HG02759 (cell line): ENCODE results near the gene ZFYVE27.

Experiments
- ATAC-seq: cut with Tn5 transposase; IDR thresholded peaks from one replicate; pipeline ENCODE4 v1.9.1; 2021; ENCODE audit warnings: mild to moderate bottlenecking, moderate library complexity; ENCODE audit not compliant: unreplicated experiment

ZFYVE27 gene

DNA sequence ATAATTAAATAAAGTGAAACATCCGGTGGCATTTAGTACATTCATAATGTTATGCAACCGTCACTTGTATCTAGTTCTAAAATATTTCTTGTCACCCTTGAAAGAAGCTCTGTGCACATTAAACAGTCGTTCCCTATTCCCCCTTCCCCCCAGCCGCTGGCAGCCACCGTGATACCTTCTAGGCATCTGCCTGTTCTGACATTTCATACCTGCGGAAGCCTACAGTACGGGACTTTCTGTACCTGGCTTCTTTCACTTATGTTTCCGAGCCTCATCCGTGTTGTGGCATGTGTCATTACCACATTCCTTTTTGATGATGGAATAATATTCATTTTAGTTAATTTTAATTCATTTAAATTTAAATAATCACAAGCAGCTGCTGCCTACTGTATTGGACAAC, 48.8 kb downstream of the ZFYVE27 start:
- ATAC-seq, result no peak

- ATAC-seq, result no peak
These were observed 51.9 kb downstream of the ZFYVE27 start for GRCh38 chr10:97788552-97789442.

DNA sequence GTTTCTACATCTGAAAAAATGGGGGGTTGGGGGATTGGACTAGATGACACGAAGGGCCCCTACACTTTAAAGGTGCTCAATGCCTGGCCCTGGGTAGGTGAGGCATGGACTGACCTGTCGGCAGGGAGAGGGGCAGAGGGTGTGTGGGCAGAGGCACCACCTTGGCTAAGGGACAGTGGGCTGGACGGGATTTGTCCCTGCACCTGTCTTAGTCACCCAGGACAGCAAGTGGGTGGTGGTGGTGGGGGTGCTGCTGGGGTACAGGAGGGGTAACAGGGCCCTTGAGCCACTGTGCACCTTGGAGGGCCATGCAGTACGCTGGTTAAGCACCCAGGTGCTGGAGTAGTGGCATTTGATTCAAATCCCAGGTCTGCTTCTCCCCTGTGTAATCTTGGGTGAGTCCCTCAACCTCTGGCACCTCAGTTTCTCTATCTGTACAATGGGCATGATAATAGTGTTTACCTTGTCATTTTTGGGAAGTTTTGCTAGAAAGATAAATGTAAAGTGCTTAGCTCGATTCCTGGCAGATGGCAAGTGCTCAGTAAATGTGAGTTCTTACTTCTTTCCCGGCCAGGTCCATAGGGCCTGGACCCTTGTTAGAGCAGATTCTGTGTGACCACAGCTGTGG, 53.0 kb downstream of the ZFYVE27 start:
- ATAC-seq, result no peak

GRCh38 chr10:97791824-97792721, 55.1 kb downstream of the ZFYVE27 start:
- ATAC-seq, result no peak

DNA sequence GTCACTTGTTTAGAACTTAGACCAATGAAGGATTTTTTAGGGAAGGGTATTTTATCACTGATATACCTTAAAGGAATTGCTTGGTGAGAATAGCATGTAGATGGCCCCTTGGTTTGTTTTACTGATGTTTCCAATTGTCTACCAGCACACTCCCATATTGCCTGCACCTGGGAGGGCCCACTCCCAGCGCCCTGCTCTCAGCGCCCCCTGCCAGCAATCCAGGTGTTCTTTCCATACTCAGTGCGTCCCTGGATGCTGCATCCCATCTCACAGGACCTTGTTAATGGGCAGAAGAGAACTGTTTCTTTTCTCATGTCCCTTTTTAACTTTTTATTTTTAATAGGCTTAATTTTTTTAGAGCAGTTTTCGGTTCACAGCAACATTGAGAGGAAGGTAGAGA, 59.0 kb downstream of the ZFYVE27 start:
- no peak for ATAC-seq

DNA sequence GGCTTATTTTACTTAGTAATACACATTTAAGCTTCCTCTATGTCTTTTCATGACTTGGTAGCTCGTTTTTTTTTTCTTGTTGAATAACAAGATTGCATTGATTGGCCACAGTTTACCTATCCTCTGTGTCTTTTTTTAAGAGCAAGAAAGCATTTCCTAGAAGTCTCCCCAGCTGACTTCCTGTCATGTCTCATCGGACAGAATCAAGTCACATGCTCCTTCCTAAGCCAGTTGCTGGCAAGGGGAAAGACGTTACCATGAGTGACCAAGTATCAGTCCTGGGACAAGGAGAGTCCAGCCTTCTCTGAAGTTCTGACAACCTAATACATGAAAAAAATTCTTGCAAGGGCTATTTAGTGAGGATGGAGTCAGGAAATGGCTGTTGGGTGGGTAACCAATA, 59.7 kb downstream of the ZFYVE27 start:
- no peak for ATAC-seq

GRCh38 chr10:97798958-97799610, 62.2 kb downstream of the ZFYVE27 start:
- no peak for ATAC-seq

- ATAC-seq, result no peak
These were observed 63.5 kb downstream of the ZFYVE27 start for GRCh38 chr10:97800474-97800873.

- ATAC-seq, result no peak
These were observed 64.5 kb downstream of the ZFYVE27 start for GRCh38 chr10:97801422-97801821.

DNA sequence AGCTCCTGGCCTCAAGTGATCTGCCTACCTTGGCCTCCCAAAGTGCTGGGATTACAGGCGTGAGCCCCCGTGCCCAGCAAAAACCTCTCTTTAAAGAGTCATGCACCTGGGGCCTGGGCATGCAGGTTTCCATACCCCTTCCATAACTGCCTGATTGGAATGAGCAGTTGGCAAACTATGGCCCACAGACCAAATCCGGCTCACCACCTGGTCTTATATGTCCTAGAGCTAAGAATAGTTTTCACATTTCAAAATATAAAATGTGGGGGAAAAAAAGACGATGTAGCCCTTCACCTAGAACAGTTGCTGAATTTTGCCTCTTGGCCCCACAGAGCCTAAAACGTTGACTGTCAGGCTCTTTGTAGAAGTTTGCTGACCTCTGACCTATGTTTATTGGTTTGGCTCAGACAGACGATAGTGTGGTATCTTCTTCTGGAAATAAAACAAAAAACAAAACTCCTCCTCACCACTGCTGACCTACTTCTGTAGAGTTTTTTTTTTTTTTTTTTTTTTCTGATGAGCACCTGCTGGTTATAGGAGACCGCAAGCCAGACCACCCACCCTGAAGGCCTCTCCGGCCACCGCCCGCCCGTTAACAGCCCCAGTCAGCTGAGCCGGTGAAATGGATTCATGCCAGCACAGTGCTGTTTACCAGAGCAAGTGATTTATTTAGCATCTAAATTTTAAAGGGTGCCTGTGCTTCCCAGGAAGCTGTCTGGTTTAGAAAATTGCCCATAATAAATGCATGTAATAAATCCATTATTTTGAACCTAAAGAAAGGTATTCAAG, 68.4 kb downstream of the ZFYVE27 start:
- no peak for ATAC-seq

DNA sequence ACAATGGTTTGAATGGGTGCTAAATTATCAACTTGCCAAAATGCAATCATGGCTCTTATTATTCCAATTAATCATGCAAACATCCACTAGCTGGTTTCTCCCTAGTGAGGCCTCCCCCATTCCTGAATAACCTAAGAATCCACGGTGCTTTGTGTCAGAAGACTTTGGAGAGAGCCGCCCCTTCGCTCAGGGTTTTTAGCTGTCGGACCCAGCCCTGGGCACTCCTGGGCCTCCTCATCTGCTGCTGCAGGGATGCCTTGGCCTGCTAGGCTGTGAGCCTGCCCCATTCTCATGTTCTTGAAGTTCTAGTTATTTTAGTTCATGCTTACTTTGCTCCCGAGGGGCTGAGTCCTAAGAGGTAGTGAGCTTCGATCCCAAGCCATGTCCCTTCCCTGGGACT, 69.0 kb downstream of the ZFYVE27 start:
- no peak for ATAC-seq

GRCh38 chr10:97810446-97810845, 73.5 kb downstream of the ZFYVE27 start:
- ATAC-seq, result no peak
